Erythroblast (primary cell): ENCODE data around the gene GPR152.
A peak's percentile ranks its signal among the peaks of the same experiment; 100 is the strongest.
"Not testable (repeated sequence)": the region's sequence is repeated elsewhere in the genome, so short reads cannot be mapped to it uniquely, and the experiment has no call there.

Source experiments
- DNase-seq, 2 experiments: peaks; one replicate each; lab custom pipeline; 2025; lab: John Stamatoyannopoulos, UW
- GATA1 ChIP-seq: IDR thresholded peaks from 2 replicates; pipeline ENCODE4 v1.6.1; 2011; ENCODE audit warnings: low read depth, mild to moderate bottlenecking, control low read depth, low read length, moderate library complexity
- POLR2A ChIP-seq: IDR thresholded peaks from 2 replicates; pipeline ENCODE4 v1.6.1; 2011; ENCODE audit warnings: mild to moderate bottlenecking, low read length

GPR152 gene

GRCh38 chr11:67435031-67435726 lies 17.4 kb downstream of the GPR152 start:
- no peak for TF ChIP-seq POLR2A
- DNase-seq, result no peak

- no peak for DNase-seq
- TF ChIP-seq POLR2A (no peak), GATA1 (no peak)
These were observed 18.1 kb downstream of the GPR152 start for GRCh38 chr11:67434395-67434881.

GRCh38 chr11:67433536-67434394 lies 18.8 kb downstream of the GPR152 start:
- TF ChIP-seq POLR2A (no peak), GATA1 (no peak)
- DNase-seq, result no peak

GRCh38 chr11:67432655-67433349 lies 19.7 kb downstream of the GPR152 start:
- no peak for TF ChIP-seq GATA1
- TF ChIP-seq POLR2A, result no peak

GRCh38 chr11:67431346-67432249 lies 20.9 kb downstream of the GPR152 start:
- no peak for DNase-seq
- TF ChIP-seq GATA1 (no peak), POLR2A (no peak)

More at GRCh38 chr11:67432655-67433349, 19.7 kb downstream of the GPR152 start:
- no peak for DNase-seq

- TF ChIP-seq POLR2A, result no peak
- no peak for TF ChIP-seq GATA1
- DNase-seq, result no peak
These were observed 22.8 kb downstream of the GPR152 start for GRCh38 chr11:67429722-67430121.

- peak; percentile 58 to 59 for DNase-seq
- no peak for TF ChIP-seq POLR2A
- TF ChIP-seq GATA1, result no peak
These were observed 23.4 kb downstream of the GPR152 start for GRCh38 chr11:67429038-67429668.

- peak; percentile 98 to 99 for DNase-seq
- TF ChIP-seq POLR2A (peak; percentile 95), GATA1 (no peak)
These were observed 24.2 kb downstream of the GPR152 start, which contains the start of gene RPS6KB2 for GRCh38 chr11:67428052-67429001. TSS of gene RPS6KB2 (plus strand) at chr11:67428494. CDS start at chr11:67428546, 52 bp downstream.

- not testable (repeated sequence) for DNase-seq
These were observed 25.1 kb downstream of the GPR152 start for GRCh38 chr11:67427364-67427859.

- TF ChIP-seq GATA1, result no peak
- TF ChIP-seq POLR2A, result no peak
- DNase-seq, result no peak
These were observed 28.5 kb downstream of the GPR152 start for GRCh38 chr11:67423891-67424613.

- no peak for DNase-seq
- no peak for TF ChIP-seq POLR2A
- TF ChIP-seq GATA1, result no peak
These were observed 29.1 kb downstream of the GPR152 start for GRCh38 chr11:67423466-67423865.
